Measurements from ENCODE around the gene CACNA1C. TPM values are rescaled to one million over a fixed set of nuclear protein-coding genes. Genes with fewer than 3 reads are reported as not detected.

CACNA1C gene
- total RNA-seq, 4 donors from 2014 or later, result 9.7 to 42.1 (median 18.1) TPM

DNA sequence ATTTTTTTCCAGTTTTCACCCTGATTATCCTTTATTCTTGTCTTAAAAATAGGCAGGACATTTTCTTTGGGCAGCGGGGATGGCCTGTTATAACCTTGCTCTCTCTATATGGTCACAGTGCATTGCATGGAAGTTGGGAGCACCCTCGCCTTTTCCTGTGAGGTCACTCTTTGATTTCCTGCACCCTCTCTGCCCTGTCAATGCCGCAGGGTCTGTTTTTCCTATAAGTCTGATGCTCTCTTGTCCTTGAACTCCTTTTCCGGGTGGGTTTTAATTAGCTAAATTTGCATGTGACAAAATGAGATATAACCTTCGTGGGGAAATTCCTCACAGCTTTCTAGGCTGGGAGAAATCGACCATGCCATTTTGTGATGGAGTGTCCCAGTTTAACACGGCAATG is 194.3 kb downstream of the CACNA1C start:
- H3K27me3 ChIP-seq, result no peaks in the 10 kb centered on the region
- no peak overlapping the region for H3K27ac ChIP-seq
- H3K4me3 ChIP-seq, result no peak overlapping the region
- DNase-seq, result no peak
- TF ChIP-seq, protein P1, sequence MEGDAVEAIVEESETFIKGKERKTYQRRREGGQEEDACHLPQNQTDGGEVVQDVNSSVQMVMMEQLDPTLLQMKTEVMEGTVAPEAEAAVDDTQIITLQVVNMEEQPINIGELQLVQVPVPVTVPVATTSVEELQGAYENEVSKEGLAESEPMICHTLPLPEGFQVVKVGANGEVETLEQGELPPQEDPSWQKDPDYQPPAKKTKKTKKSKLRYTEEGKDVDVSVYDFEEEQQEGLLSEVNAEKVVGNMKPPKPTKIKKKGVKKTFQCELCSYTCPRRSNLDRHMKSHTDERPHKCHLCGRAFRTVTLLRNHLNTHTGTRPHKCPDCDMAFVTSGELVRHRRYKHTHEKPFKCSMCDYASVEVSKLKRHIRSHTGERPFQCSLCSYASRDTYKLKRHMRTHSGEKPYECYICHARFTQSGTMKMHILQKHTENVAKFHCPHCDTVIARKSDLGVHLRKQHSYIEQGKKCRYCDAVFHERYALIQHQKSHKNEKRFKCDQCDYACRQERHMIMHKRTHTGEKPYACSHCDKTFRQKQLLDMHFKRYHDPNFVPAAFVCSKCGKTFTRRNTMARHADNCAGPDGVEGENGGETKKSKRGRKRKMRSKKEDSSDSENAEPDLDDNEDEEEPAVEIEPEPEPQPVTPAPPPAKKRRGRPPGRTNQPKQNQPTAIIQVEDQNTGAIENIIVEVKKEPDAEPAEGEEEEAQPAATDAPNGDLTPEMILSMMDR (IDR thresholded peaks at IDR 0.05), result no peak
- no peak for TF ChIP-seq POLR2A (IDR thresholded peaks at IDR 0.05)
- no peaks in the 10 kb centered on the region for H3K9me3 ChIP-seq
- peaks cover 0 to 4% (median 0%) of the 10 kb centered on the region in 4 donors for H3K4me1 ChIP-seq
- no peaks in the 10 kb centered on the region for H3K36me3 ChIP-seq

DNA sequence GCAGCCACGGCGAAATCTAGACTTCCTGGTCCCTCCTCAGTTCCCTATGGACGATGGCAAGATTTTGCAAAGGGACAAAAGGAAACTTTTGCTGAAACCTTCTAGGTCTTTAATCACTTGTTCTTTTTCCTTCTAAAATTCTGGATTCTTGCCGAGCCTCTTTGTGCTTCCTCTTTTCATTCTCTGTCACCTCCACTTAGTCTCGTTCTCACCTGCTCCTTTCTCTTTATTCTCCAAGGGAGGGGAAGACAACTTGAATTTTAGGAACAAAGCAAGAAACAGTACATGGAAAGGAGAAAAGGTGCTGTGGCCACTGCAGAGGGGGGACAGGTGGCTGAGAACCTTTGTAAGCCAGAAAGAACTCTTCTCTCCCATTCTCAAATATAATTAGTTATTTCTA is 194.8 kb downstream of the CACNA1C start:
- no peak for DNase-seq
- peaks cover 0 to 4% (median 0%) of the 10 kb centered on the region in 4 donors for H3K4me1 ChIP-seq
- no peak for TF ChIP-seq POLR2A (IDR thresholded peaks at IDR 0.05)
- TF ChIP-seq, protein P1 (IDR thresholded peaks at IDR 0.05), result no peak
- H3K4me3 ChIP-seq, result no peak overlapping the region
- H3K27me3 ChIP-seq, result no peaks in the 10 kb centered on the region
- no peaks in the 10 kb centered on the region for H3K36me3 ChIP-seq
- H3K9me3 ChIP-seq, result no peaks in the 10 kb centered on the region
- peak overlapping the region in 1 of 4 donors; percentile 10 for H3K27ac ChIP-seq

DNA sequence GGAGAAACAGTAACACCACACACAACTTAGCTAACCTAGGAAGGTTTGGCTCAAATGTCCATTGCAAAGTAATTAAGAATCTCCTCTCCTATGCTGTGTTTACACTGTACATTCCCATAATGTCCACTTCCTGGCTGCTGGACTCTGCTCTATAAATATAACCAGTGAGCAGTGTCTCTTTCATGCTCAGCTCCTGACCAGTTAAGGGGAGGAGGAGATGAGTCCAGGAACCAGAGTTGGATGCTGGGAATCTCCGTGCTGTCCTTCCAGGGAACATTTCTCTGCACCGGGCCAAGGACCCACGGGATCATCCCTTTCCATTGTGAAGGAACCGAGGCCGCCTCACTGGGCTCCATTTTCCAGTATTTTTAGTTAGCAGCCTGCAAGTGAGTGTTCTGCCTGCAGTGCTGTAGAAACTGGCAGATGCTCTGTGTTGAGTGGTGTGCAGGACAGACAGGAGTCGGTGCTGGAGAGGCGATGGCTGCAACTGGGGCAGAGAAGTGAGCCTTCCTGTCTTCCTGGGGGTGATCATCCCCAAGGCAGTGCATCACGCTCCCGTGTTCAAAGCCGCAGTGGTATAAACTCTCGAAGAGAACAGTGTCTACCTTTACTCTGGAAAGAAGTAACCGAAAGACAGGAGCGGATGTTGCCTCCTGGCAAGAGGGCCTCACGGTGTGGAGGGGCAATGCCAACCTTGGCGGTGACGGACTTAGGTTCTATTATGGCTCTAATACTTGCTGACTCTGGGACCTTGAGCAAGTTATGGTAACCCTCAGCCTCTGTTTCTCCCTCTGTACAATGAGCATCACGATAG is 195.5 kb downstream of the CACNA1C start:
- H3K27me3 ChIP-seq, result no peaks in the 10 kb centered on the region
- peaks cover 0 to 4% (median 0%) of the 10 kb centered on the region in 4 donors for H3K4me1 ChIP-seq
- no peaks in the 10 kb centered on the region for H3K9me3 ChIP-seq
- no peaks in the 10 kb centered on the region for H3K36me3 ChIP-seq
- H3K4me3 ChIP-seq, result no peak overlapping the region
- TF ChIP-seq POLR2A (IDR thresholded peaks at IDR 0.05), result no peak
- TF ChIP-seq, protein P1 (IDR thresholded peaks at IDR 0.05), result no peak
- peak overlapping the region; percentile 13 to 82 (median 34) for H3K27ac ChIP-seq
- no peak for DNase-seq

DNA sequence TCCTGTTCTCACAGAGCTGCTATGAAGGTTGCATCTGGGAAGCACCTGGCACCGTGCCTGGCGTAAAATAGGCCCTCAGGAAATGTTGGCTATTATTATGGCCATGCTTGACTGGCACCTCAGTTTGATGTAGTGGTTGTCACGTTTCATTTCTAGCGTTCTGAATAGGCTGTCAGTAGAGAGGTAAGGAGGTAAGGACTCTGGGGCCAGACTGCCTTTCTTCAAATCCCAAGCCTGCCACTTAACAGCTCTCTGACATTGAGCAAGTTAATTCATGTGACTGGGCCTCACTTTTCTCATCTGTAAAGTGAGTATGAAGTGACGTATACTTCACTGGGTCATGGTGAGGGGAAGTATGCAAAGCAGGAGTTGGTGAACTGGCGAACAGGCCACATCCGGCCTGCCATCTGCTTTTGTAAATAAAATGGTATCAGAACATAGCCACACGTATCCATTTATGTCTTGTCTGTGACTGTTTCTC is 196.2 kb downstream of the CACNA1C start:
- DNase-seq, result peak in 2 of 3 donors; percentile 62 to 65
- Histone ChIP-seq H3K4me1 (peaks cover 0 to 4% (median 0%) of the 10 kb centered on the region in 4 donors), H3K36me3 (no peaks in the 10 kb centered on the region), H3K27me3 (no peaks in the 10 kb centered on the region), H3K9me3 (no peaks in the 10 kb centered on the region), H3K27ac (peak overlapping the region; percentile 13 to 82 (median 34)), H3K4me3 (no peak overlapping the region)
- no peak for TF ChIP-seq POLR2A (IDR thresholded peaks at IDR 0.05)
- TF ChIP-seq, protein P1 (IDR thresholded peaks at IDR 0.05), result no peak

DNA sequence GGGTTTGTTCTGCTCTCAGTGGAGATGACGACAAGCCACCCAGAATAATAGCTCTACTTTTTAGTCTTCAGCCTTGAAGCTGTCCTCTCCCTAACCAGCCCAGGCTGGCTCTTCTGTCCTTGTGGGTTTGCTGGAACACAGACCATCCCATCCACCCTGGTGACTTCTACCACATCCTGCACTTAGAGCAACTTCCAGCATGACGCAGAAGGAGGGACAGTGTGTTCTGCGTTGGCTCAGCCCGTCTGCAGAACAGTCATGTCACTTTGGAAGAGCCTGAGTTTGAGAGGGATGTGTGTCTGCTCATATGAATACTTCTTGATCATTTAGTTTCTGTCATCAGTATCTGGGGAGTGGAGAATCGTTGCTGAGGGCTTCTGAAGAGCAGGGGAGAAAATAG is 198.0 kb downstream of the CACNA1C start:
- Histone ChIP-seq H3K27me3 (no peaks in the 10 kb centered on the region), H3K4me1 (peaks cover 0 to 4% (median 0%) of the 10 kb centered on the region in 4 donors), H3K27ac (peak overlapping the region in 1 of 4 donors; percentile 82), H3K4me3 (no peak overlapping the region), H3K9me3 (no peaks in the 10 kb centered on the region), H3K36me3 (no peaks in the 10 kb centered on the region)
- DNase-seq, result no peak
- TF ChIP-seq, protein P1 (IDR thresholded peaks at IDR 0.05), result no peak
- no peak for TF ChIP-seq POLR2A (IDR thresholded peaks at IDR 0.05)
